ENCODE data around the gene ERP44.

DNA sequence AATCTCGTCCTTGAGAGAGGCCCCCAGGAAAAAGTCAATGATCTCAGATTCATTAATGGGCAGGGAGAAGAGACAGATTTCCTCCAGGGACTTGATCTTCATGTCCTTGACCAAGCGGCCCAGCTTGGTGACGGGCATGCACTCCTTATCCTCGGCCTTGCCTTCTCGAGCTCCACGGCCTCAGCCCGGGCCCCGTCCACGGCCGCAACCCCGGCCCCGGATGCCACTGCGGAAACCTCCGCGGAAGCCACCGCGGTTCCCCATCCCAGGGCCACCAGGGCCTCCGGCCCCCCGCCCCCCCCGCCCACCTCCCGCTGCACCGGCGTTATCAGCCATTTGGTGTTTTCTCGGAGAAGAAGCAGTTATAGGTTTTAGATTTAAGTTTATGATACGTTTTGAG, 18.5 kb upstream of the ERP44 start:
- TF ChIP-seq POLR2A (IDR thresholded peaks at IDR 0.05; ENCODE audit: low read depth): no peak
- TF ChIP-seq, protein P1, sequence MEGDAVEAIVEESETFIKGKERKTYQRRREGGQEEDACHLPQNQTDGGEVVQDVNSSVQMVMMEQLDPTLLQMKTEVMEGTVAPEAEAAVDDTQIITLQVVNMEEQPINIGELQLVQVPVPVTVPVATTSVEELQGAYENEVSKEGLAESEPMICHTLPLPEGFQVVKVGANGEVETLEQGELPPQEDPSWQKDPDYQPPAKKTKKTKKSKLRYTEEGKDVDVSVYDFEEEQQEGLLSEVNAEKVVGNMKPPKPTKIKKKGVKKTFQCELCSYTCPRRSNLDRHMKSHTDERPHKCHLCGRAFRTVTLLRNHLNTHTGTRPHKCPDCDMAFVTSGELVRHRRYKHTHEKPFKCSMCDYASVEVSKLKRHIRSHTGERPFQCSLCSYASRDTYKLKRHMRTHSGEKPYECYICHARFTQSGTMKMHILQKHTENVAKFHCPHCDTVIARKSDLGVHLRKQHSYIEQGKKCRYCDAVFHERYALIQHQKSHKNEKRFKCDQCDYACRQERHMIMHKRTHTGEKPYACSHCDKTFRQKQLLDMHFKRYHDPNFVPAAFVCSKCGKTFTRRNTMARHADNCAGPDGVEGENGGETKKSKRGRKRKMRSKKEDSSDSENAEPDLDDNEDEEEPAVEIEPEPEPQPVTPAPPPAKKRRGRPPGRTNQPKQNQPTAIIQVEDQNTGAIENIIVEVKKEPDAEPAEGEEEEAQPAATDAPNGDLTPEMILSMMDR (IDR thresholded peaks at IDR 0.05): no peak

Data from esophagus muscularis mucosa (tissue), 3 donors.